Naive B cell (primary cell): ENCODE data around the gene DUSP18. TPM values are rescaled to one million over a fixed set of nuclear protein-coding genes. Genes with fewer than 3 reads are reported as not detected.

Experiments
- ATAC-seq, 2 donors: fragments of 150-1000 bp; cut with Tn5 transposase; 2 replicates each; pipeline ENCODE4 v1.10.0; 2021; ENCODE audit warnings: low read depth in 2 of 2, mild to moderate bottlenecking in 2 of 2, moderate library complexity in 2 of 2
- DNase-seq: peaks from one replicate; pipeline ENCODE4 v3.0.0; 2022
- H3K27ac Mint-ChIP-seq, 6 donors: one replicate each; pipeline ENCODE4 v1.8.0; 2020 to 2022; ENCODE audit warnings: mild to moderate bottlenecking in 6 of 6, mixed read lengths in 6 of 6, moderate library complexity in 5 of 6, inconsistent platforms in 2 of 6
- H3K27me3 Mint-ChIP-seq, 3 donors: one replicate each; pipeline ENCODE4 v1.8.0; 2021 to 2022; ENCODE audit warnings: mixed read lengths in 3 of 3, mild to moderate bottlenecking in 1 of 3
- H3K36me3 Mint-ChIP-seq, 2 donors: one replicate each; pipeline ENCODE4 v1.8.0; 2020 to 2022; ENCODE audit warnings: mixed read lengths in 2 of 2, inconsistent platforms in 1 of 2, mild to moderate bottlenecking in 1 of 2
- H3K4me1 Mint-ChIP-seq, 3 donors: one replicate each; pipeline ENCODE4 v1.8.0; 2020 to 2022; ENCODE audit warnings: mixed read lengths in 3 of 3, inconsistent platforms in 1 of 3, mild to moderate bottlenecking in 1 of 3, moderate library complexity in 1 of 3
- H3K4me3 Mint-ChIP-seq, 8 donors: one replicate each; pipeline ENCODE4 v1.8.0; 2020 to 2022; ENCODE audit warnings: mild to moderate bottlenecking in 8 of 8, mixed read lengths in 8 of 8, moderate library complexity in 8 of 8, inconsistent platforms in 2 of 8
- H3K9me3 Mint-ChIP-seq, 7 donors: one replicate each; pipeline ENCODE4 v1.8.0; 2020 to 2022; ENCODE audit warnings: mixed read lengths in 7 of 7, mild to moderate bottlenecking in 5 of 7, inconsistent platforms in 2 of 7, moderate library complexity in 1 of 7
- polyA plus RNA-seq, 6 donors: library from polyadenylated mRNA; unstranded; fragments of 300-500 nt; fragmentation: Illumina TruSeq; gene quantifications; one replicate each; pipeline ENCODE4 v1.2.3, GENCODE V29; 2021; ENCODE audit warnings: low read depth in 6 of 6

The DUSP18 gene
- polyA plus RNA-seq, 6 donors from 2014 or later = 9.0 to 18.1 (median 12.3) TPM

- peaks cover 11 to 12% of the 10 kb centered on the region in 2 donors for H3K36me3 Mint-ChIP-seq
- no peaks in the 10 kb centered on the region for H3K9me3 Mint-ChIP-seq
- DNase-seq (peak; percentile 5), ATAC-seq (no peak)
- H3K27ac Mint-ChIP-seq = peak overlapping the region; percentile 7 to 94 (median 87)
- peaks cover 0 to 3% (median 0%) of the 10 kb centered on the region in 3 donors for H3K27me3 Mint-ChIP-seq
- H3K4me1 Mint-ChIP-seq = peaks cover 20 to 31% (median 26%) of the 10 kb centered on the region in 3 donors
- peak overlapping the region; percentile 88 to 98 (median 96) for H3K4me3 Mint-ChIP-seq
Observed at GRCh38 chr22:30667107-30667493, 575 bp downstream of the DUSP18 start.

GRCh38 chr22:30665786-30666185 lies 1.9 kb downstream of the DUSP18 start:
- Mint-ChIP-seq H3K27me3 (no peaks in the 10 kb centered on the region), H3K4me3 (peak overlapping the region in 7 of 8 donors; percentile 66 to 97 (median 92)), H3K27ac (peak overlapping the region in 2 of 6 donors; percentile 44 to 49), H3K36me3 (peaks cover 11 to 15% of the 10 kb centered on the region in 2 donors), H3K9me3 (no peaks in the 10 kb centered on the region), H3K4me1 (peaks cover 20 to 33% (median 26%) of the 10 kb centered on the region in 3 donors)
- DNase-seq (no peak), ATAC-seq (no peak)

- Mint-ChIP-seq H3K27ac (no peak overlapping the region), H3K9me3 (no peaks in the 10 kb centered on the region), H3K4me3 (peak overlapping the region in 3 of 8 donors; percentile 27 to 92 (median 45)), H3K4me1 (peaks cover 20 to 33% (median 26%) of the 10 kb centered on the region in 3 donors), H3K36me3 (peaks cover 11 to 20% of the 10 kb centered on the region in 2 donors), H3K27me3 (no peaks in the 10 kb centered on the region)
- ATAC-seq (no peak), DNase-seq (no peak)
Observed at GRCh38 chr22:30665266-30665665, 2.4 kb downstream of the DUSP18 start.

- Mint-ChIP-seq H3K36me3 (peaks cover 11 to 25% of the 10 kb centered on the region in 2 donors), H3K4me1 (peaks cover 20 to 33% (median 26%) of the 10 kb centered on the region in 3 donors), H3K27ac (no peak overlapping the region), H3K4me3 (peak overlapping the region in 3 of 8 donors; percentile 33 to 92 (median 47)), H3K27me3 (no peaks in the 10 kb centered on the region), H3K9me3 (no peaks in the 10 kb centered on the region)
- DNase-seq (no peak), ATAC-seq (no peak)
Observed at GRCh38 chr22:30664798-30665197, 2.9 kb downstream of the DUSP18 start.

GRCh38 chr22:30662040-30662439 lies 5.6 kb downstream of the DUSP18 start:
- Mint-ChIP-seq H3K27ac (peak overlapping the region in 1 of 6 donors; percentile 21), H3K27me3 (no peaks in the 10 kb centered on the region), H3K9me3 (no peaks in the 10 kb centered on the region), H3K4me1 (peaks cover 10 to 22% (median 12%) of the 10 kb centered on the region in 3 donors), H3K36me3 (peaks cover 11 to 29% of the 10 kb centered on the region in 2 donors), H3K4me3 (peak overlapping the region in 1 of 8 donors; percentile 36)
- DNase-seq (no peak), ATAC-seq (no peak)

- Mint-ChIP-seq H3K27ac (no peak overlapping the region), H3K4me1 (peaks cover 0 to 3% (median 0%) of the 10 kb centered on the region in 3 donors), H3K4me3 (no peak overlapping the region), H3K27me3 (no peaks in the 10 kb centered on the region), H3K9me3 (no peaks in the 10 kb centered on the region), H3K36me3 (peaks cover 0 to 12% of the 10 kb centered on the region in 2 donors)
- DNase-seq = no peak
- no peak for ATAC-seq
Observed at GRCh38 chr22:30655532-30655931, 12.1 kb downstream of the DUSP18 start.

GRCh38 chr22:30654361-30654760 lies 13.3 kb downstream of the DUSP18 start:
- peaks cover 0 to 4% (median 3%) of the 10 kb centered on the region in 3 donors for H3K4me1 Mint-ChIP-seq
- H3K27ac Mint-ChIP-seq = peak overlapping the region in 1 of 6 donors; percentile 78
- H3K27me3 Mint-ChIP-seq = no peaks in the 10 kb centered on the region
- ATAC-seq (no peak), DNase-seq (no peak)
- H3K4me3 Mint-ChIP-seq = peak overlapping the region in 1 of 8 donors; percentile 2
- H3K9me3 Mint-ChIP-seq = no peaks in the 10 kb centered on the region
- peaks cover 0 to under 1% of the 10 kb centered on the region in 2 donors for H3K36me3 Mint-ChIP-seq

- ATAC-seq (no peak), DNase-seq (no peak)
- Mint-ChIP-seq H3K36me3 (no peaks in the 10 kb centered on the region), H3K27ac (no peak overlapping the region), H3K4me1 (peaks cover 0 to 10% (median 3%) of the 10 kb centered on the region in 3 donors), H3K27me3 (no peaks in the 10 kb centered on the region), H3K9me3 (no peaks in the 10 kb centered on the region), H3K4me3 (no peak overlapping the region)
Observed at GRCh38 chr22:30652852-30653251, 14.8 kb downstream of the DUSP18 start.

GRCh38 chr22:30650508-30651116 lies 17.1 kb downstream of the DUSP18 start:
- peaks cover 0 to 11% (median 3%) of the 10 kb centered on the region in 3 donors for H3K4me1 Mint-ChIP-seq
- H3K36me3 Mint-ChIP-seq = no peaks in the 10 kb centered on the region
- no peaks in the 10 kb centered on the region for H3K27me3 Mint-ChIP-seq
- no peak overlapping the region for H3K27ac Mint-ChIP-seq
- H3K9me3 Mint-ChIP-seq = no peaks in the 10 kb centered on the region
- H3K4me3 Mint-ChIP-seq = no peak overlapping the region
- no peak for ATAC-seq
- no peak for DNase-seq

- H3K9me3 Mint-ChIP-seq = no peaks in the 10 kb centered on the region
- H3K4me1 Mint-ChIP-seq = peaks cover 0 to 11% (median 3%) of the 10 kb centered on the region in 3 donors
- ATAC-seq (peak; percentile 64), DNase-seq (no peak)
- H3K27ac Mint-ChIP-seq = no peak overlapping the region
- H3K4me3 Mint-ChIP-seq = peak overlapping the region in 1 of 8 donors; percentile 66
- no peaks in the 10 kb centered on the region for H3K27me3 Mint-ChIP-seq
- H3K36me3 Mint-ChIP-seq = no peaks in the 10 kb centered on the region
Observed at GRCh38 chr22:30649430-30650007, 18.2 kb downstream of the DUSP18 start.

GRCh38 chr22:30648825-30649224 lies 18.9 kb downstream of the DUSP18 start:
- peak overlapping the region in 1 of 6 donors; percentile 61 for H3K27ac Mint-ChIP-seq
- H3K4me3 Mint-ChIP-seq = no peak overlapping the region
- no peaks in the 10 kb centered on the region for H3K9me3 Mint-ChIP-seq
- peaks cover 0 to 11% (median 0%) of the 10 kb centered on the region in 3 donors for H3K4me1 Mint-ChIP-seq
- H3K27me3 Mint-ChIP-seq = no peaks in the 10 kb centered on the region
- DNase-seq (no peak), ATAC-seq (no peak)
- no peaks in the 10 kb centered on the region for H3K36me3 Mint-ChIP-seq

- no peak overlapping the region for H3K27ac Mint-ChIP-seq
- no peaks in the 10 kb centered on the region for H3K9me3 Mint-ChIP-seq
- H3K4me1 Mint-ChIP-seq = peaks cover 0 to 11% (median 0%) of the 10 kb centered on the region in 3 donors
- DNase-seq (no peak), ATAC-seq (no peak)
- H3K4me3 Mint-ChIP-seq = no peak overlapping the region
- H3K36me3 Mint-ChIP-seq = no peaks in the 10 kb centered on the region
- H3K27me3 Mint-ChIP-seq = no peaks in the 10 kb centered on the region
Observed at GRCh38 chr22:30647536-30647935, 20.1 kb downstream of the DUSP18 start.

- Mint-ChIP-seq H3K36me3 (no peaks in the 10 kb centered on the region), H3K27ac (peak overlapping the region in 1 of 6 donors; percentile 30), H3K9me3 (no peaks in the 10 kb centered on the region), H3K4me3 (no peak overlapping the region), H3K4me1 (peaks cover 0 to 11% (median 0%) of the 10 kb centered on the region in 3 donors), H3K27me3 (no peaks in the 10 kb centered on the region)
- no peak for DNase-seq
- no peak for ATAC-seq
Observed at GRCh38 chr22:30646518-30647160, 21.0 kb downstream of the DUSP18 start.
